Thyroid gland (tissue), 4 donors: ENCODE results near the gene EIF5A2. TPM values are rescaled to one million over a fixed set of nuclear protein-coding genes. Genes with fewer than 3 reads are reported as not detected.

Source experiments
- DNase-seq, 2 donors: peaks; one replicate each; pipeline ENCODE4 v3.0.0-alpha.2; 2019
- H3K27ac ChIP-seq, 3 donors: fragments of 200-600 bp; sonication (generic); 1 replicate in 2 of 3; 2 replicates in 1 of 3; pipeline ENCODE4 v1.5.1; 2016 to 2019; ENCODE audit warnings: mild to moderate bottlenecking in 1 of 3, moderate library complexity in 1 of 3
- H3K27me3 ChIP-seq: fragments of 200-600 bp; sonication (generic); one replicate; pipeline ENCODE4 v1.5.1; 2019
- H3K36me3 ChIP-seq, 2 donors: fragments of 200-600 bp; sonication (generic); one replicate each; pipeline ENCODE4 v1.5.1; 2016 to 2019
- H3K4me1 ChIP-seq, 2 donors: fragments of 200-600 bp; sonication (generic); one replicate each; pipeline ENCODE4 v1.5.1; 2017 to 2019
- H3K4me3 ChIP-seq, 3 donors: fragments of 200-600 bp; sonication (generic); replicated peaks in 1 of 3; 1 replicate in 2 of 3; 2 replicates in 1 of 3; pipeline ENCODE4 v1.5.1; 2016; ENCODE audit warnings: mild to moderate bottlenecking in 1 of 3
- H3K9me3 ChIP-seq: fragments of 200-600 bp; sonication (generic); one replicate; pipeline ENCODE4 v1.5.1; 2017
- CTCF ChIP-seq, 6 experiments: fragments of 200-600 bp in 3 of 6; fragments of 450-650 bp in 3 of 6; sonication (generic) in 3 of 6; IDR thresholded peaks; one replicate each; pipeline ENCODE4 v1.5.1; 2016 to 2019; ENCODE audit warnings: antibody characterized with exemption in 6 of 6, mild to moderate bottlenecking in 2 of 6, inconsistent platforms in 1 of 6, moderate library complexity in 1 of 6
- POLR2A ChIP-seq, 2 donors: fragments of 450-650 bp; IDR thresholded peaks; one replicate each; pipeline ENCODE4 v1.6.1; 2017; ENCODE audit warnings: antibody characterized with exemption in 2 of 2, mild to moderate bottlenecking in 2 of 2, moderate library complexity in 1 of 2
- WGBS, 2 donors: methylation state at CpG; one replicate each; pipeline ENCODE4 v1.1.5; 2017; 5-methylcytosine and 5-hydroxymethylcytosine counted together
- intact Hi-C: fragments of 100-400 bp; cut with DNase I; formaldehyde crosslinking; loops from one replicate; pipeline ENCODE4 v1.15.1; 2023
- total RNA-seq, 4 donors: library from RNA; depleted of rRNA; stranded (reverse); fragments of >200 nt; gene quantifications; one replicate each; pipeline ENCODE4 v1.2.3, GENCODE V29; 2016

EIF5A2 gene
- total RNA-seq, 4 donors from 2014 or later: 2.0 to 4.3 (median 3.0) TPM

- Histone ChIP-seq H3K4me3 (no peak overlapping the region), H3K27me3 (no peaks in the 10 kb centered on the region), H3K36me3 (peaks cover 21 to 28% of the 10 kb centered on the region in 2 donors), H3K4me1 (peaks cover 10 to 14% of the 10 kb centered on the region in 2 donors), H3K9me3 (no peaks in the 10 kb centered on the region), H3K27ac (no peak overlapping the region)
- intact Hi-C loops: no loop called here
- no peak for DNase-seq
- WGBS, 2 donors: 23 to 43% methylated on average over 1 of the region's 1 CpG
- TF ChIP-seq CTCF (IDR thresholded peaks at IDR 0.05): no peak
- TF ChIP-seq POLR2A (IDR thresholded peaks at IDR 0.05): no peak
These were observed 41.1 kb downstream of the EIF5A2 start for GRCh38 chr3:170867143-170867937.

GRCh38 chr3:170866499-170866898 lies 41.9 kb downstream of the EIF5A2 start:
- DNase-seq: no peak
- Histone ChIP-seq H3K9me3 (no peaks in the 10 kb centered on the region), H3K4me1 (peaks cover 10 to 14% of the 10 kb centered on the region in 2 donors), H3K27ac (no peak overlapping the region), H3K27me3 (no peaks in the 10 kb centered on the region), H3K36me3 (peaks cover 21 to 28% of the 10 kb centered on the region in 2 donors), H3K4me3 (no peak overlapping the region)
- intact Hi-C loops: no loop called here
- TF ChIP-seq CTCF (IDR thresholded peaks at IDR 0.05): no peak
- no peak for TF ChIP-seq POLR2A (IDR thresholded peaks at IDR 0.05)
- WGBS, 2 donors: 95% methylated on average over 3 of the region's 3 CpGs

GRCh38 chr3:170865209-170866094 lies 43.0 kb downstream of the EIF5A2 start:
- no peak for DNase-seq
- H3K4me1 ChIP-seq: peaks cover 7 to 10% of the 10 kb centered on the region in 2 donors
- TF ChIP-seq CTCF (IDR thresholded peaks at IDR 0.05) (no peak), POLR2A (IDR thresholded peaks at IDR 0.05) (no peak)
- H3K4me3 ChIP-seq: no peak overlapping the region
- 89% methylated on average over 10 of the region's 10 CpGs for WGBS, 2 donors
- H3K27ac ChIP-seq: no peak overlapping the region
- H3K9me3 ChIP-seq: no peaks in the 10 kb centered on the region
- peaks cover 21 to 28% of the 10 kb centered on the region in 2 donors for H3K36me3 ChIP-seq
- no peaks in the 10 kb centered on the region for H3K27me3 ChIP-seq
- intact Hi-C loops: no loop called here

- no peak overlapping the region for H3K4me3 ChIP-seq
- H3K36me3 ChIP-seq: peaks cover 21 to 28% of the 10 kb centered on the region in 2 donors
- intact Hi-C loops: no loop called here
- H3K4me1 ChIP-seq: peaks cover 7 to 9% of the 10 kb centered on the region in 2 donors
- TF ChIP-seq CTCF (IDR thresholded peaks at IDR 0.05): no peak
- TF ChIP-seq POLR2A (IDR thresholded peaks at IDR 0.05): no peak
- H3K27me3 ChIP-seq: no peaks in the 10 kb centered on the region
- H3K27ac ChIP-seq: no peak overlapping the region
- no peaks in the 10 kb centered on the region for H3K9me3 ChIP-seq
- 83 to 90% methylated on average over 6 of the region's 6 CpGs for WGBS, 2 donors
- no peak for DNase-seq
These were observed 43.8 kb downstream of the EIF5A2 start for GRCh38 chr3:170864525-170865208.
